A549 treated with Hydrocortisone at 1 μM for 4 hours (cell line): Measurements from ENCODE around the gene ZNF354B. TPM values are rescaled to one million over a fixed set of nuclear protein-coding genes. Genes with fewer than 3 reads are reported as not detected.

ENCODE experiments used
- total RNA-seq: library from RNA; stranded (reverse); fragments of 200-300 nt; extraction: Qiagen RNA extraction; gene quantifications from 5 replicates; pipeline ENCODE4 v1.2.3, GENCODE V29; 2022

ZNF354B gene
- total RNA-seq: 3.9 to 5.7 TPM (median 4.7 TPM) in 5 replicates

GRCh38 chr5:178859625-178860521 is at the start of gene ZNF354B:
TSS of gene ZNF354B (plus strand) at chr5:178859953. CDS start at chr5:178861048, 1,095 bp downstream.

GRCh38 chr5:178895615-178896571 is 36.1 kb downstream of the ZNF354B start, which contains the start of gene ZFP2:
TSS of gene ZFP2 (plus strand) at chr5:178895913. CDS start at chr5:178931314, 35,401 bp downstream.

Other genes with a start within 250 kb of the ZNF354B start
- 7.3 to 10.4 TPM (median 7.8 TPM) in 5 replicates for gene CLK4, start 232.9 kb upstream of the ZNF354B start, total RNA-seq
- gene ZNF354A, start 129.3 kb upstream of the ZNF354B start, total RNA-seq: 5.7 to 9.7 TPM (median 7.2 TPM) in 5 replicates
- gene ZFP2, start 36.0 kb downstream of the ZNF354B start, total RNA-seq: 0.06 TPM in 1 of 5 replicates, not detected in the others
- not detected in 5 replicates for gene ZNF454, start 81.2 kb downstream of the ZNF354B start, total RNA-seq
- not detected in 5 replicates for gene GRM6, start 135.4 kb downstream of the ZNF354B start, total RNA-seq
- 0.54 to 0.93 TPM (median 0.64 TPM) in 5 replicates for gene ZNF879, start 163.9 kb downstream of the ZNF354B start, total RNA-seq
- gene ZNF354C, start 200.4 kb downstream of the ZNF354B start, total RNA-seq: 0.49 to 0.99 TPM (median 0.74 TPM) in 5 replicates